WERI-Rb-1 (cell line): ENCODE measurements around the gene COG2.

ENCODE experiments used
- DNase-seq: peaks from one replicate; pipeline ENCODE4 v3.0.0-alpha.2; 2020
- H3K27ac ChIP-seq: fragments of 250-450 bp; sonication (Bioruptor Pico); 2 replicates; pipeline ENCODE4 v1.5.1; 2020; ENCODE audit warnings: mild to moderate bottlenecking, moderate library complexity
- H3K27me3 ChIP-seq: fragments of 250-450 bp; sonication (Bioruptor Pico); 2 replicates; pipeline ENCODE4 v1.5.1; 2021; ENCODE audit warnings: mild to moderate bottlenecking, low read depth, moderate library complexity; ENCODE audit not compliant: insufficient read depth, severe bottlenecking
- H3K36me3 ChIP-seq: fragments of 250-450 bp; sonication (Bioruptor Pico); 2 replicates; pipeline ENCODE4 v1.5.1; 2020; ENCODE audit warnings: mild to moderate bottlenecking, moderate library complexity
- H3K4me3 ChIP-seq: 2 replicates; pipeline ENCODE4 v1.5.1; 2011; ENCODE audit warnings: low read depth, mild to moderate bottlenecking, control low read depth, low read length
- H3K9me3 ChIP-seq: fragments of 250-450 bp; sonication (Bioruptor Pico); 2 replicates; pipeline ENCODE4 v1.5.1; 2021; ENCODE audit warnings: mild to moderate bottlenecking, moderate library complexity; ENCODE audit not compliant: severe bottlenecking
- TF ChIP-seq, protein P1 (sequence below): IDR thresholded peaks from 2 replicates; pipeline ENCODE4 v1.5.1; 2011; ENCODE audit warnings: low read depth, mild to moderate bottlenecking, control low read depth, inconsistent platforms, low read length

COG2 gene

DNA sequence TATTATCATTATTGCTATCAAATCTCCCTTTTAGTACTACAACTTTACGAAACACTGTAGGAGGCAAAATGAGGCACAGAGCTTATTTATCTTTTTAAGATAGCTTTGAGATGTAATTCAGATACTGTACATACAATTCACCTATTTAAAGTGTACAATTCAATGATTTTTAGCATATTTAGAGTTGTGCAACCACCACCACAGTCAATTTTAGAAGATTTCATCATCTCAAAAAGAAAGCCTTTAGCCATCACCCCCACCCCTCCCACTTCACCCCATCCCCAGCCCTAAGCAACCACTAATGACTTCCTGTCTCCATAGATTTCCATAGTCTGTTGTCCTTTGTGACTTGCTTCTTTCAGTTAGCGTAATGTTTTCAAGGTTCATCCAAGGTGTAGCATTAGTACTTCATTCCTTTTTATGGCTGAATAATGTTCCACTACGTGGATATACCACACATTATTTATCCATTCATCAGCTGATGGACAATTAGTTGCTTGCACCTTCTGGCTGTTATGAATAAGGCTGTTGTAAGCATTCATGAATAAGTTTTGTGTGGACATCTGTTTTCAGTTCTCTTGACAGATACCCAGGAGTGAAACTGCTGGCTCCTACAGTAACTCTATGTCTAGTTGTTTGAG lies 95.5 kb downstream of the COG2 start:
- H3K4me3 ChIP-seq: no peak overlapping the region
- TF ChIP-seq, protein P1, sequence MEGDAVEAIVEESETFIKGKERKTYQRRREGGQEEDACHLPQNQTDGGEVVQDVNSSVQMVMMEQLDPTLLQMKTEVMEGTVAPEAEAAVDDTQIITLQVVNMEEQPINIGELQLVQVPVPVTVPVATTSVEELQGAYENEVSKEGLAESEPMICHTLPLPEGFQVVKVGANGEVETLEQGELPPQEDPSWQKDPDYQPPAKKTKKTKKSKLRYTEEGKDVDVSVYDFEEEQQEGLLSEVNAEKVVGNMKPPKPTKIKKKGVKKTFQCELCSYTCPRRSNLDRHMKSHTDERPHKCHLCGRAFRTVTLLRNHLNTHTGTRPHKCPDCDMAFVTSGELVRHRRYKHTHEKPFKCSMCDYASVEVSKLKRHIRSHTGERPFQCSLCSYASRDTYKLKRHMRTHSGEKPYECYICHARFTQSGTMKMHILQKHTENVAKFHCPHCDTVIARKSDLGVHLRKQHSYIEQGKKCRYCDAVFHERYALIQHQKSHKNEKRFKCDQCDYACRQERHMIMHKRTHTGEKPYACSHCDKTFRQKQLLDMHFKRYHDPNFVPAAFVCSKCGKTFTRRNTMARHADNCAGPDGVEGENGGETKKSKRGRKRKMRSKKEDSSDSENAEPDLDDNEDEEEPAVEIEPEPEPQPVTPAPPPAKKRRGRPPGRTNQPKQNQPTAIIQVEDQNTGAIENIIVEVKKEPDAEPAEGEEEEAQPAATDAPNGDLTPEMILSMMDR: no peak

DNA sequence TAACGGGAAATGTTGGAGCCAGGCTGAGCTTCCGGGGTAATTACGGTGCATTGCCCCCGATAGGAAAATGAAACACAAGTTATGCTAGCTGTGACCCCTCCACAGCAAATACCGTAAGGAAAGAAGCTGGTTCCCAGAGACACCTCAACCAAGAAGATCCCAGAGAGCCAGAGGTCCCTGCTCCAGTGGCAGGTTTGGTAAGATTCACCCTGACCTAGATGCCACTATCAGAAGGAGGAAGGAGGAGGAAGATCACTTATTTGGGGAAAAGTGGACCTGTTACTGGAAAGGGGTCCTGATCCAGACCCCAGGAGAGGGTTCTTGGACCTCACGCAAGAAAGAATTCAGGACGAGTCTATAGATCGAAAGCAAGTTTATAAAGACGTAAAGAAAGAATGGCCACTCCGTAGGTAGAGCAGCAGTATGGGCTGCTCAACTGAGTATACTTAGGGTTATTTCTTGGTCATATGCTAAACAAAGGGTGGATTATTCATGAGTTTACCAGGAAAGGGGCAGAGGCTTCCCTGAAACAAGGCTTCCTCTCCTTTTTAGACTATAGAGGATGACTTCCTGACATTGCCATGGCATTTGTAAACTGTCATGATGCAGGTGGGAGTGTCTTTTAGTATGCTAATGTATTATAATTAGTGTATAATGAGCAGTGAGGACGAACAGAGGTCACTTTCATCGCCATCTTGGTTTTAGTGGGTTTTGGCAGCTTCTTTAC lies 97.4 kb downstream of the COG2 start:
- Histone ChIP-seq H3K36me3 (no peaks in the 10 kb centered on the region), H3K27ac (no peak overlapping the region), H3K27me3 (no peaks in the 10 kb centered on the region), H3K9me3 (no peaks in the 10 kb centered on the region), H3K4me3 (no peak overlapping the region)
- TF ChIP-seq, protein P1: no peak
- DNase-seq: no peak

More for the DNA sequence above, 95.5 kb downstream of the COG2 start:
- H3K27ac ChIP-seq: no peak overlapping the region
- no peaks in the 10 kb centered on the region for H3K36me3 ChIP-seq
- no peak for DNase-seq
- no peaks in the 10 kb centered on the region for H3K27me3 ChIP-seq
- no peaks in the 10 kb centered on the region for H3K9me3 ChIP-seq
